HCT116 (cell line): ENCODE data around the gene ZBTB17.

Experiments
- EZH2 ChIP-seq: fragments of 200-600 bp; sonication (generic); IDR thresholded peaks from 2 replicates; pipeline ENCODE4 v1.6.1; 2017; ENCODE audit warnings: antibody characterized with exemption, mixed run types
- FOSL1 ChIP-seq: IDR thresholded peaks from 2 replicates; pipeline ENCODE4 v1.6.1; 2012; ENCODE audit warnings: low read depth
- JUND ChIP-seq: IDR thresholded peaks from 2 replicates; pipeline ENCODE4 v1.6.1; 2012
- POLR2A ChIP-seq: IDR thresholded peaks from 2 replicates; pipeline ENCODE4 v1.7.0; 2011; ENCODE audit warnings: borderline replicate concordance; ENCODE audit not compliant: insufficient read depth, insufficient read length; ENCODE audit errors: extremely low read depth
- POLR2AphosphoS5 ChIP-seq: IDR thresholded peaks from 2 replicates; pipeline ENCODE4 v1.6.1; 2011; ENCODE audit warnings: mild to moderate bottlenecking, low read depth, low read length, moderate library complexity
- RAD21 ChIP-seq: IDR thresholded peaks from 2 replicates; pipeline ENCODE4 v1.6.1; 2012; ENCODE audit warnings: low read depth, mild to moderate bottlenecking
- SRF ChIP-seq: IDR thresholded peaks from 2 replicates; pipeline ENCODE4 v1.6.1; 2012; ENCODE audit warnings: low read depth
- YY1 ChIP-seq: IDR thresholded peaks from 2 replicates; pipeline ENCODE4 v1.6.1; 2011; ENCODE audit warnings: low read length, low read depth, moderate library complexity, mild to moderate bottlenecking; ENCODE audit not compliant: insufficient replicate concordance; ENCODE audit errors: extremely low read depth
- ZFX ChIP-seq: fragments of 450-650 bp; IDR thresholded peaks from 2 replicates; pipeline ENCODE4 v1.6.1; 2017
- TF ChIP-seq, protein P1 (sequence below), 3 experiments: fragments of 200-600 bp in 1 of 3; sonication (generic) in 1 of 3; IDR thresholded peaks in 2 of 3; conservative IDR thresholded peaks in 1 of 3; 2 replicates each; pipeline ENCODE4 v1.5.1; 2012 to 2017; ENCODE audit warnings: low read depth in 2 of 3, low read length in 2 of 3, antibody characterized with exemption in 1 of 3, borderline replicate concordance in 1 of 3, control low read depth in 1 of 3, mild to moderate bottlenecking in 1 of 3, mixed read lengths in 1 of 3, mixed run types in 1 of 3, moderate library complexity in 1 of 3; ENCODE audit not compliant: insufficient read depth in 1 of 3
- TF ChIP-seq, protein P2 (sequence below): IDR thresholded peaks from 2 replicates; pipeline ENCODE4 v1.6.1; 2011; ENCODE audit warnings: mild to moderate bottlenecking, low read length, moderate library complexity; ENCODE audit not compliant: insufficient replicate concordance; ENCODE audit errors: extremely low read depth
- TF ChIP-seq, protein P3 (sequence below): IDR thresholded peaks from 2 replicates; pipeline ENCODE4 v1.6.1; 2012

DNA sequence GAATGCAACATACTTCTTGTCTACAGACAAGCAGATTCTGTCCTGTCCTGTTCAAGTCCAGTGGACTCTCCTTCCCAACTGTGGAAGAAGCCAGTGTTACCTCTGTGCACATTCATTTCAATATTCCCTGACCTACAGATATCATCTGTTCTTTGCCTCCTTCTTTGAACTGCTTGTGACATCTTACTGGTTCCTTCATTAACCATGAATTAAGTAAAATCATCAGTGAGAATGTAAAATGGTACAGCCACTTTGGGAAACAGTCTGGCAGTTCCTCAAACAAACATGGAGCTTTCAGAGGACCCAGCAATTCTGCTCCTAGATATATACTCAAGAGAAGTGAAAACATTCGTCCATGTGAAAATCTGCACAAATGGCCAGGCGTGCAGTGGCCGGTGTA, 34.9 kb upstream of the ZBTB17 start:
- TF ChIP-seq POLR2A, result no peak
- no peak for TF ChIP-seq JUND
- no peak for TF ChIP-seq SRF
- TF ChIP-seq, protein P1, sequence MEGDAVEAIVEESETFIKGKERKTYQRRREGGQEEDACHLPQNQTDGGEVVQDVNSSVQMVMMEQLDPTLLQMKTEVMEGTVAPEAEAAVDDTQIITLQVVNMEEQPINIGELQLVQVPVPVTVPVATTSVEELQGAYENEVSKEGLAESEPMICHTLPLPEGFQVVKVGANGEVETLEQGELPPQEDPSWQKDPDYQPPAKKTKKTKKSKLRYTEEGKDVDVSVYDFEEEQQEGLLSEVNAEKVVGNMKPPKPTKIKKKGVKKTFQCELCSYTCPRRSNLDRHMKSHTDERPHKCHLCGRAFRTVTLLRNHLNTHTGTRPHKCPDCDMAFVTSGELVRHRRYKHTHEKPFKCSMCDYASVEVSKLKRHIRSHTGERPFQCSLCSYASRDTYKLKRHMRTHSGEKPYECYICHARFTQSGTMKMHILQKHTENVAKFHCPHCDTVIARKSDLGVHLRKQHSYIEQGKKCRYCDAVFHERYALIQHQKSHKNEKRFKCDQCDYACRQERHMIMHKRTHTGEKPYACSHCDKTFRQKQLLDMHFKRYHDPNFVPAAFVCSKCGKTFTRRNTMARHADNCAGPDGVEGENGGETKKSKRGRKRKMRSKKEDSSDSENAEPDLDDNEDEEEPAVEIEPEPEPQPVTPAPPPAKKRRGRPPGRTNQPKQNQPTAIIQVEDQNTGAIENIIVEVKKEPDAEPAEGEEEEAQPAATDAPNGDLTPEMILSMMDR (IDR thresholded peaks at IDR 0.05 in 2 of 3, conservative IDR thresholded peaks at IDR 0.05 in 1 of 3; ENCODE audit: borderline replicate concordance in 1 of 3, insufficient read depth in 1 of 3, low read depth in 2 of 3, low read length in 2 of 3), result no peak
- TF ChIP-seq, protein P2, sequence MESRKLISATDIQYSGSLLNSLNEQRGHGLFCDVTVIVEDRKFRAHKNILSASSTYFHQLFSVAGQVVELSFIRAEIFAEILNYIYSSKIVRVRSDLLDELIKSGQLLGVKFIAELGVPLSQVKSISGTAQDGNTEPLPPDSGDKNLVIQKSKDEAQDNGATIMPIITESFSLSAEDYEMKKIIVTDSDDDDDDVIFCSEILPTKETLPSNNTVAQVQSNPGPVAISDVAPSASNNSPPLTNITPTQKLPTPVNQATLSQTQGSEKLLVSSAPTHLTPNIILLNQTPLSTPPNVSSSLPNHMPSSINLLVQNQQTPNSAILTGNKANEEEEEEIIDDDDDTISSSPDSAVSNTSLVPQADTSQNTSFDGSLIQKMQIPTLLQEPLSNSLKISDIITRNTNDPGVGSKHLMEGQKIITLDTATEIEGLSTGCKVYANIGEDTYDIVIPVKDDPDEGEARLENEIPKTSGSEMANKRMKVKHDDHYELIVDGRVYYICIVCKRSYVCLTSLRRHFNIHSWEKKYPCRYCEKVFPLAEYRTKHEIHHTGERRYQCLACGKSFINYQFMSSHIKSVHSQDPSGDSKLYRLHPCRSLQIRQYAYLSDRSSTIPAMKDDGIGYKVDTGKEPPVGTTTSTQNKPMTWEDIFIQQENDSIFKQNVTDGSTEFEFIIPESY, result no peak
- no peak for TF ChIP-seq EZH2
- no peak for TF ChIP-seq POLR2AphosphoS5
- TF ChIP-seq, protein P3, sequence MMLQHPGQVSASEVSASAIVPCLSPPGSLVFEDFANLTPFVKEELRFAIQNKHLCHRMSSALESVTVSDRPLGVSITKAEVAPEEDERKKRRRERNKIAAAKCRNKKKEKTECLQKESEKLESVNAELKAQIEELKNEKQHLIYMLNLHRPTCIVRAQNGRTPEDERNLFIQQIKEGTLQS, result no peak
- TF ChIP-seq FOSL1, result no peak
- TF ChIP-seq RAD21, result no peak
- TF ChIP-seq YY1, result no peak
- no peak for TF ChIP-seq ZFX
